Neural cell (in vitro differentiated cells): ENCODE measurements around the gene PHTF2.

Experiments used
- CTCF ChIP-seq: fragments of 450-650 bp; IDR thresholded peaks from 2 replicates; pipeline ENCODE4 v1.5.1; 2014; ENCODE audit warnings: antibody characterized with exemption, mild to moderate bottlenecking, moderate library complexity; ENCODE audit not compliant: poor library complexity, severe bottlenecking
- EP300 ChIP-seq: fragments of 450-650 bp; conservative IDR thresholded peaks from 2 replicates; pipeline ENCODE4 v1.6.1; 2014; ENCODE audit warnings: antibody characterized with exemption, mild to moderate bottlenecking, moderate library complexity; ENCODE audit not compliant: poor library complexity, severe bottlenecking
- EZH2 ChIP-seq: fragments of 200-600, 300-800 bp; shearing (Covaris generic), sonication (generic); IDR thresholded peaks from 2 replicates; pipeline ENCODE4 v1.6.1; 2014; ENCODE audit warnings: antibody characterized with exemption, low read length, borderline replicate concordance, mild to moderate bottlenecking; ENCODE audit not compliant: insufficient read depth, poor library complexity, severe bottlenecking
- MXI1 ChIP-seq: fragments of 450-650 bp; conservative IDR thresholded peaks from 2 replicates; pipeline ENCODE4 v1.6.1; 2014; ENCODE audit warnings: antibody characterized with exemption, mild to moderate bottlenecking; ENCODE audit not compliant: poor library complexity, severe bottlenecking
- POLR2AphosphoS5 ChIP-seq: IDR thresholded peaks from 2 replicates; pipeline ENCODE4 v1.6.1; 2012
- RAD21 ChIP-seq: fragments of 450-650 bp; conservative IDR thresholded peaks from 2 replicates; pipeline ENCODE4 v1.6.1; 2014; ENCODE audit warnings: antibody characterized with exemption, mild to moderate bottlenecking, moderate library complexity
- REST ChIP-seq: IDR thresholded peaks from 2 replicates; pipeline ENCODE4 v1.6.1; 2012; ENCODE audit warnings: borderline replicate concordance
- TAF1 ChIP-seq: IDR thresholded peaks from 2 replicates; pipeline ENCODE4 v1.6.1; 2012; ENCODE audit warnings: low read depth

DNA sequence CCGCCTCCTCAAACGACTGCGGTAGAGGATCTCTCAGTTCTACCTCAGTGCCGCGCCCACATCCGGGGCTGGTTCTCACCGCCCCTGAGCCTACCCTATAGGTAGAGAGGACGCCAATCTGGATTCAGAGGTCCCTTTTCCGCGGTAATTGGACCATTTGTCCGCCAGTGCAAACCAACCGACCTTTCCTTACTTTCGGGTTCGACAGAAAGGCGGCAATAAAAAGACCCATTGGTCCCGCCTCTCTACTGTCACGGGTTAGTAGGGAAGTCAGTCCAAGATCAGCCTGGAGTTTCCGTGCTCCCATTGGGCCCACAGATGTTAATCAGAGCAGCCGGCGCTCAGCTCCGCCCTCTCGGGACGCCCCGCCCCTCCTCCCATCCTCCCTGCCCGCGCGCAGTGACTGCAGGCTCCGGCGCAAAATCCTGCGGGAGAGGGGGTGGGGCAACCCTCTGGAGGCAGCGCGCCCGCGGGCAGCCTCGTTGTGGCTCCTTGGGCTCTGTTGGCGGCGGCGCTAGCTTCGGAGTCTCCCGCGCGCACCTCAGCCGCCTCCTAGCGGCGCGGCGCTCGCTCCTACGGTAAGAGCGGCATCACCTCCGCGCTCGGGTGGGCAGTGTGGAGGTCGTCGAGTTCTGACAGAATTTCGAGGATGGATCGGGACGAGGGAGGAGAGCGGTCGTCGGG is at the start of gene PHTF2, which contains the start of gene TMEM60:
- TF ChIP-seq CTCF: peak; percentile 83
- peak; percentile 64 for TF ChIP-seq EP300
- no peak for TF ChIP-seq EZH2
- peak; percentile 71 for TF ChIP-seq RAD21
- peak; percentile 88 for TF ChIP-seq POLR2AphosphoS5
- peak; percentile 91 for TF ChIP-seq TAF1
- TF ChIP-seq MXI1: no peak
- peak; percentile 76 for TF ChIP-seq REST
